Activated T-cell treated with anti-CD3 and anti-CD28 coated beads, Interleukin-2, amount 50 U/mL, for 4 hours (primary cell): ENCODE data around the gene VPS39. TPM values are rescaled to one million over a fixed set of nuclear protein-coding genes. Genes with fewer than 3 reads are reported as not detected.
A peak's percentile ranks its signal among the peaks of the same experiment; 100 is the strongest.

Experiments
- ATAC-seq, 2 donors: fragments of 200-7000 bp; cut with Tn5 transposase; one replicate each; pipeline ENCODE4 v1.10.0; 2021
- DNase-seq: peaks from one replicate; pipeline ENCODE4 v3.0.0-alpha.2; 2020
- H3K27me3 Mint-ChIP-seq: one replicate; pipeline ENCODE4 v1.8.0; 2021; ENCODE audit warnings: low read depth, mixed read lengths
- H3K36me3 Mint-ChIP-seq: one replicate; pipeline ENCODE4 v1.8.0; 2022; ENCODE audit warnings: mixed read lengths; ENCODE audit not compliant: insufficient read depth
- H3K4me1 Mint-ChIP-seq: one replicate; pipeline ENCODE4 v1.8.0; 2021; ENCODE audit warnings: low read depth, mixed read lengths
- H3K4me3 Mint-ChIP-seq: one replicate; pipeline ENCODE4 v1.8.0; 2021; ENCODE audit warnings: mild to moderate bottlenecking, moderate library complexity, mixed read lengths
- H3K9me3 Mint-ChIP-seq: one replicate; pipeline ENCODE4 v1.8.0; 2021; ENCODE audit warnings: mixed read lengths
- total RNA-seq, 3 donors: library from RNA; stranded (reverse); gene quantifications; one replicate each; pipeline ENCODE4 v1.2.1, GENCODE V29; 2021

Gene VPS39
- total RNA-seq, 3 donors from 2014 or later = 37.2 to 45.6 (median 41.6) TPM

DNA sequence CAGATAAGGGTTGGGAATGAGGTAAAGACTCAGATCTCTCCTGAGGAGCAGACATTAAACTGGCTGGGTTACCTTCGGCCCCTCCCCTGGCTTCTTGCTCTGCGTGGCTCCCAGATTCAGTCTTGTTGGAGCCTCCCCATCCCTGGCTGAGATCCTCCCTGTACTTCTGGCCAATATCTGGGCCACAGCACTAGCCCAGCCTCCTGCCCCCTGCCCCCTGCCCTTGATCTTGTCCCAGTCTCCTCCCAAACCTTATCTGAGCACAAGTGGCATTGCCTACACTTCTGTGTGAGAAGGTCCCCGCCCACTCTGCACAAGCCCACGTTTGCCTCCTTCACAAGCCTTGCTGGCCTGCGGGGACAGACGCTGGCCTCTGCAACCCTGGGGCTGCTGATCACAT, 68.5 kb downstream of the VPS39 start:
- H3K27me3 Mint-ChIP-seq = no peaks in the 10 kb centered on the region
- no peak overlapping the region for H3K4me3 Mint-ChIP-seq
- no peaks in the 10 kb centered on the region for H3K4me1 Mint-ChIP-seq
- DNase-seq (no peak), ATAC-seq (no peak)
- H3K9me3 Mint-ChIP-seq = no peaks in the 10 kb centered on the region
- no peaks in the 10 kb centered on the region for H3K36me3 Mint-ChIP-seq

DNA sequence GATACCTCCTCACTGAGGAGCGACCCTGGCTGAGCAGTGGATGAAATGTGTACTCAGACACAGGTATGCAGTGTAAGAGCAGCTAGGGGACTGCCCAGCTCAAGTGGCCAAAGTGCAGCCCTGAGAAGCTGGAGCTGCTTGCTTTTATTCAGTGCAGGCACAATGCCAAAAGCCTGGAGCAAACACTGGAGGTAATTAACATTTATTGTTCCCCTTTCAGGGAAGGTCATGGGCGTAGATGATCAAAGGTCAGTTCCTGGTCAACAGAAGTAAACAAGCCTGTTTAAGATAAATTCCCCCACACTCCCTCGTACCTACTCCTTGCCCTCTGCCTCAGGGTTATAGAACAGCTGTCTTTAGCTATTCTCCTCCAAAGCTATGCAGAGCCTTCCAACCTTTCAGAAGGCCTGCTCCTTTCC, 69.1 kb downstream of the VPS39 start:
- no peak for DNase-seq
- Mint-ChIP-seq H3K36me3 (no peaks in the 10 kb centered on the region), H3K4me3 (no peak overlapping the region), H3K4me1 (no peaks in the 10 kb centered on the region), H3K9me3 (no peaks in the 10 kb centered on the region), H3K27me3 (no peaks in the 10 kb centered on the region)
- ATAC-seq = no peak

GRCh38 chr15:42138411-42138810, 69.7 kb downstream of the VPS39 start:
- Mint-ChIP-seq H3K36me3 (no peaks in the 10 kb centered on the region), H3K27me3 (no peaks in the 10 kb centered on the region), H3K4me3 (no peak overlapping the region), H3K9me3 (no peaks in the 10 kb centered on the region), H3K4me1 (no peaks in the 10 kb centered on the region)
- DNase-seq (no peak), ATAC-seq (no peak)

- Mint-ChIP-seq H3K4me3 (no peak overlapping the region), H3K27me3 (no peaks in the 10 kb centered on the region), H3K4me1 (no peaks in the 10 kb centered on the region), H3K36me3 (no peaks in the 10 kb centered on the region), H3K9me3 (no peaks in the 10 kb centered on the region)
- DNase-seq = no peak
- peak in 1 of 2 donors; percentile 57 for ATAC-seq
Measured at GRCh38 chr15:42137461-42138261, 70.4 kb downstream of the VPS39 start.

- DNase-seq (no peak), ATAC-seq (no peak)
- H3K27me3 Mint-ChIP-seq = no peaks in the 10 kb centered on the region
- no peaks in the 10 kb centered on the region for H3K36me3 Mint-ChIP-seq
- H3K4me1 Mint-ChIP-seq = no peaks in the 10 kb centered on the region
- no peak overlapping the region for H3K4me3 Mint-ChIP-seq
- no peaks in the 10 kb centered on the region for H3K9me3 Mint-ChIP-seq
Measured at GRCh38 chr15:42136513-42136912, 71.6 kb downstream of the VPS39 start.

GRCh38 chr15:42135351-42135750, 72.8 kb downstream of the VPS39 start:
- DNase-seq = no peak

DNA sequence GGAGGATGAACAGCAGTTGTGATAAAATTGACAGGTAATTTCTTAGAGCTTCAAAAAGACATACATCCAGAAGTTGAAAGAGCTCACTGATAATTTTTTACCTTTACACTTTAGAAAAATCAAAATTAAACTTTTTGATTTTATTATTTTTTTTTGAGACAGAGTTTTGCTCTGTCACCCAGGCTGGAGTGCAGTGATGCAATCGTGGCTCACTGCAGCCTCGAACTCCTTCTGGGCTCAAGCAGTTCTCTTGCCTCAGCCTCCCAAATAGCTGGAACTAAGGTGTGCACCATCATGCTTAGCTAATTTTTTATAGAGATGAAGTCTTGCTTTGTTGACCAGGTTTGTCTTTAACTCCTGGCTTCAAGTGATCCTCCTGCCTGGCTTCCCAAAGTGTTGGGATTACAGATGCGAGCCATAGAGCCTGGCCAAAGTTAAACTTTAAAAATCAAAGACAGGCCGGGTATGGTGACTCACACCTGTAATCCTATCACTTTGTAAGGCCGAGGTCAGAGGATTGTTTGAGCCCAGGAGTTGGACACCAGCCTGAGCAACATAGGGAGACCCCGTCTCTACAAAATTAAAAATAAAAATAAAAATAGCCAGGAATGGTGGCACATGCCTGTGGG, 73.4 kb downstream of the VPS39 start:
- Mint-ChIP-seq H3K27me3 (peaks cover 3% of the 10 kb centered on the region), H3K4me3 (no peak overlapping the region), H3K9me3 (no peaks in the 10 kb centered on the region), H3K36me3 (no peaks in the 10 kb centered on the region), H3K4me1 (no peaks in the 10 kb centered on the region)
- no peak for ATAC-seq
- no peak for DNase-seq

More at GRCh38 chr15:42135351-42135750, 72.8 kb downstream of the VPS39 start:
- Mint-ChIP-seq H3K4me3 (no peak overlapping the region), H3K9me3 (no peaks in the 10 kb centered on the region), H3K27me3 (peaks cover under 1% of the 10 kb centered on the region), H3K36me3 (no peaks in the 10 kb centered on the region), H3K4me1 (no peaks in the 10 kb centered on the region)
- ATAC-seq = no peak

DNA sequence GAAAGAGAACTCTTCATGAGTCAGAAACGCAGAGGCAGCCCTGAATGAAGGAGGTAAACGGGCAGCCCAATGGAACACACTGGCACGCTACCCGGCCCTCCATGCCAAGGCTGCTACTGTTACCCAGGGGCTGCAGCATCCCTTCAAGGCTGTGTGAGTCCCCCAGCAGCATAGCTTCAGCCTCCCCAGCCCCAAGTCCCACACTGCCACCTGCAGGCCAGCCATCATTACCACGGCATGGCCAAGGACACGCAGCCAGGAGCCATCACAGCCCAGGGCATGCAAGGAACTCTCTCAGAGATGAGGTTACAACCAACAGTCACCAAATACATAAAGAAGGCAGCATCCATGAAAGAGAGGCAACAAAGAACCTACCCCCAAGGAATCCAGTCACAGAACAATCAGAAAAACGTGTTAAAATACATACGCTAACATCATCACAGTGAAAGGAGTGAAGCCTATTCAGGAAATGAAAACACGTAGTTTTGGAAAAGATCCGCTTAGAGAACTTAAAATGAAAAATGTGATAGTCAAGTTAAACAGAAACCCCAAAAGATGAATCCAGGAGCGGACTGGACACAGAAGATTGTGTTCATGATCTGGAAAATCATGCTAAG, 74.1 kb downstream of the VPS39 start:
- no peak overlapping the region for H3K4me3 Mint-ChIP-seq
- peak; percentile 63 to 67 for ATAC-seq
- peak; percentile 32 for DNase-seq
- H3K9me3 Mint-ChIP-seq = no peaks in the 10 kb centered on the region
- no peaks in the 10 kb centered on the region for H3K4me1 Mint-ChIP-seq
- no peaks in the 10 kb centered on the region for H3K36me3 Mint-ChIP-seq
- H3K27me3 Mint-ChIP-seq = peaks cover 9% of the 10 kb centered on the region

- no peaks in the 10 kb centered on the region for H3K9me3 Mint-ChIP-seq
- H3K4me1 Mint-ChIP-seq = no peaks in the 10 kb centered on the region
- ATAC-seq = no peak
- no peaks in the 10 kb centered on the region for H3K36me3 Mint-ChIP-seq
- no peak overlapping the region for H3K4me3 Mint-ChIP-seq
- DNase-seq = no peak
- H3K27me3 Mint-ChIP-seq = peaks cover 10% of the 10 kb centered on the region
Measured at GRCh38 chr15:42133356-42133755, 74.7 kb downstream of the VPS39 start.

DNA sequence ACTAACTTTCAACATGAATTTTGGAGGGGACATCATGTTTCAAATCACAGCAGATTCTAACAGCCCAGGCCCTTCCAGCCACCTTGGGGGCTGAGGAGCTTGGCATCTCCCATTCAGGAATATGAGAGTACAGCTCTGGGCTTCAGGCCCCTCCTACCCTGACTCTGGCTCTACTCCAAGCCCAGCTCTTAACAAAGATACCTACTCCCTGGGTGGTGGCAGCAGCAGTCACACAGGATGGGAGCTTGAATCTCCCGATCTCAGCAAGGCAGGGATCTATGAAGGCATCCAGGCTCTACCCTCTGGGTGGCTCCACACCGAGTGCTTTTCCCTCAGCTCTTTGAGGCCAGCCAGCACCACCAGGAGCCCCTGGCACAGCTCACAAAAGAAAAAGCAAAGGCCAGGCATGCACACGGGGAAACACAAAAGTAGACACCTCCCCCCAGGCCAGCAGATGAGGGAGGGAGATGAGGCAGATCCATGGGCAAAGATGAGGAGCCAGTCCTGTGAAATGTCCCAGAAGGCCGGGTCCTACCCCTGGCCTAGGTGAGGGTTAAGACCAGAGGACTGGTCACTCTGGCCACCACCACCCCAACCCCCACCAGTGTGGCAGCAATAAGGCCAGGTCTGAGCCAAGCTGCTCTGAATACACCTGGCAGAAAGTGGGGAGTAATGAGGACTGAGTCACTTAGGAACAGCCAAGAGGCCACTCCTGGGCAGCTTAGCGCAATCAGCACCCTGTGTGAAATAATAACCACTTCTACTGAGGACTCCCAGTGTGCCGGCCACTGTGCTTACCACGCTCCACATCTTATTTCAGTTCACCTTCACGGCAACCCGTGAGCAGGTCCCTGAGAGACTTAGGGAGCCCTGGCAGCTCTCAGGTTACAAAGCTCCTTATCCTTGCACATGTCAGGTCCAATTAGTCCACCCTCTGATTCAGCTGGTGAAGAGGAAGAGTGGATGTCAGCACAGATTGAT, 76.0 kb downstream of the VPS39 start:
- H3K4me1 Mint-ChIP-seq = no peaks in the 10 kb centered on the region
- ATAC-seq = no peak
- no peak for DNase-seq

DNA sequence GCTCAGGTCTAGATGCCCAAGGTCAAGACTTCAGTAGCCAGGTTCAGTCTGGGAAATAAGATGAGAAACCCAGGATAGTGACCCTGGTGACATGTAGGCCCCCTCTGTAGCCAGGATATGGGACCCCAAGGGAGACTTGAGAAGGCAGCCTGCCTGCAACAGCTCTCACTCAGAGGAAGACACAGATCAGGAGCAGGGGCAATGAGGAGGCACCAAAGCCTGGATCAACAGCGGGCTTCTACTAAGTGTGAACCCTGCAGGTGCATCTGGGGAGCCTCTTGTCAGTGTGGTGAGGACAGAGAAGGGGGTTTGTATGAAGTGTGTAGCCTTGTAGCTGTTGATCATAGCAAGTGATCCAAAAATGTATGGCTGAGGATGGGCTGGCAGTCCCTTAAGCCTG, 77.1 kb downstream of the VPS39 start:
- no peak overlapping the region for H3K4me3 Mint-ChIP-seq
- peaks cover 13% of the 10 kb centered on the region for H3K27me3 Mint-ChIP-seq
- DNase-seq = no peak
- no peaks in the 10 kb centered on the region for H3K4me1 Mint-ChIP-seq
- ATAC-seq = no peak
- H3K36me3 Mint-ChIP-seq = no peaks in the 10 kb centered on the region
- H3K9me3 Mint-ChIP-seq = no peaks in the 10 kb centered on the region

More for the DNA sequence above, 76.0 kb downstream of the VPS39 start:
- Mint-ChIP-seq H3K9me3 (no peaks in the 10 kb centered on the region), H3K4me3 (no peak overlapping the region), H3K36me3 (no peaks in the 10 kb centered on the region), H3K27me3 (peaks cover 13% of the 10 kb centered on the region)

DNA sequence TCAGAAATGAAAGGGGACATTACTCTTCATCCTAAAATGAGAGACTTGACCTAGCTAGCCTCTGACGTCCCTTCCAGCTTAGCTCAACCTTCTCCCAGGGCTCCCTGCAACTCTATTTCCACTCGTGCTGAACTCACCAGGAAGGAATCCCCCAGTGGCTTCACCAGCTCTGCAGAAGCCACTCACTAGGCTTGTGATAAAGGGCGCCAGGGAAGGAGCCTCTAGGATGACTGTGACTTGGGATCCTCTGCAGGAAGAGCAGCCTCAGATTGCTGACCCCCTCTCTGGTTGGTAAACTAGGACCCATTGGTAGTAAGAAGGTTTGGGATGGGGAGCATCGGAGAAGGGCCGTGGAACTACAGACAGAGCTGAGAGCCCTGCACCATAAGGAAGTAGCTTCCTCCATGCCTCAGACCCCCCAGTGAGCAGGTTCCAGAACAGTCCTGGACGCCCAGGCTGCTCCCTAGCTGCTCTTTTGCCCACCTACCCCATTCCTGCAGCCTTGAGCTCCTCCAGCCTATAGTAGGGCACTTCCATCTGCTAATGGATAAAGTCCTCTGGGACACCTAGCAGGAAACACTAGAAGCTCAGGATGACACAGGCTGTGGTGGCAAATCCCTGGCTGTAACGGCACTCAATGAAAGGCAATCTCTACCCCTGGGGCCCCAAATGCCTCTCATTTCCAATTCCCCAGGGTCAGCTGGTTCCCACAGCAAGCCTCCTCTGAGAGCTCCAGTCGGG, 77.7 kb downstream of the VPS39 start:
- ATAC-seq (no peak), DNase-seq (no peak)

DNA sequence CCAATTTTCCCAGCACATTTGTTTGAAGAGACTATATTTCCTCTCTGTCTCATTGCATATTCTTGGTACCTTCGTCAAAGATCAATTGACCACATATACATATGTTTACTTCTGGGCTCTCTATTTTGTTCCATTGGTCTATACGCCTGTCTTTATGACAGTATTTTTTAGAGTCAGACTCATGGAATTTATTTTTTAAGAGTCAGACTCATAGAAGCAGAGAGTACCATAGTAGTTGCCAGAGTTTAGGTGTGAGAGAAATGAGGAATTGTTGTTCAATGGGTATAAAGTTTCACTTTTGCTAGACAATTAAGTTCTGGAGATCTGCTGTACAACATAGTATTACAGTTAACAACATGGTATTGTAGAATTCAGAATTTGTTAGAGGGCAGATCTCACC, 78.7 kb downstream of the VPS39 start:
- H3K4me3 Mint-ChIP-seq = no peak overlapping the region
- H3K36me3 Mint-ChIP-seq = no peaks in the 10 kb centered on the region
- no peaks in the 10 kb centered on the region for H3K9me3 Mint-ChIP-seq
- H3K27me3 Mint-ChIP-seq = peaks cover 13% of the 10 kb centered on the region
- ATAC-seq (no peak), DNase-seq (no peak)
- H3K4me1 Mint-ChIP-seq = no peaks in the 10 kb centered on the region

More for the DNA sequence above, 77.7 kb downstream of the VPS39 start:
- no peak overlapping the region for H3K4me3 Mint-ChIP-seq
- no peaks in the 10 kb centered on the region for H3K4me1 Mint-ChIP-seq
- peaks cover 13% of the 10 kb centered on the region for H3K27me3 Mint-ChIP-seq
- no peaks in the 10 kb centered on the region for H3K36me3 Mint-ChIP-seq
- H3K9me3 Mint-ChIP-seq = no peaks in the 10 kb centered on the region
